Measurements from ENCODE around the gene GAB2.
"Not testable (repeated sequence)": the region's sequence is repeated elsewhere in the genome, so short reads cannot be mapped to it uniquely, and the experiment has no call there.

GAB2 gene

GRCh38 chr11:78189851-78190250 is 227.8 kb downstream of the GAB2 start:
- no peak overlapping the region for H3K4me3 ChIP-seq (ENCODE audit: low read depth, low read length)

GRCh38 chr11:78189174-78189724 is 228.4 kb downstream of the GAB2 start:
- peak overlapping the region; percentile 82 for H3K4me3 ChIP-seq (ENCODE audit: low read depth, low read length)

GRCh38 chr11:78188286-78189173 is 229.1 kb downstream of the GAB2 start, which contains the start of the genes KCTD21 and USP35:
Gene KCTD21 (minus strand): TSS chr11:78188626. CDS start chr11:78174554, 14,072 bp downstream.
Gene USP35 (plus strand): TSS chr11:78188919. CDS start chr11:78196246, 7,327 bp downstream.
- peak within 1 kb of the TSS; percentile 82 for H3K4me3 ChIP-seq (ENCODE audit: low read depth, low read length)

GRCh38 chr11:78187366-78188285 is 230.0 kb downstream of the GAB2 start:
- peak overlapping the region; percentile 82 for H3K4me3 ChIP-seq (ENCODE audit: low read depth, low read length)

- H3K4me3 ChIP-seq (ENCODE audit: low read depth, low read length): no peak overlapping the region
Observed at GRCh38 chr11:78181185-78181584, 236.4 kb downstream of the GAB2 start.

- H3K4me3 ChIP-seq (ENCODE audit: low read depth, low read length): no peak overlapping the region
Observed at GRCh38 chr11:78180751-78181150, 236.9 kb downstream of the GAB2 start.

GRCh38 chr11:78179459-78180071 is 238.1 kb downstream of the GAB2 start:
- H3K4me3 ChIP-seq (ENCODE audit: low read depth, low read length): no peak overlapping the region

- H3K4me3 ChIP-seq (ENCODE audit: low read depth, low read length): no peak overlapping the region
Observed at GRCh38 chr11:78177216-78177615, 240.4 kb downstream of the GAB2 start.

- no peak overlapping the region for H3K4me3 ChIP-seq (ENCODE audit: low read depth, low read length)
Observed at GRCh38 chr11:78176605-78177141, 240.9 kb downstream of the GAB2 start.

GRCh38 chr11:78175862-78176261 is 241.8 kb downstream of the GAB2 start:
- not testable (repeated sequence) for H3K4me3 ChIP-seq (ENCODE audit: low read depth, low read length)

GRCh38 chr11:78171951-78172350 is 245.7 kb downstream of the GAB2 start:
- H3K4me3 ChIP-seq (ENCODE audit: low read depth, low read length): no peak overlapping the region

GRCh38 chr11:78170874-78171549 is 246.6 kb downstream of the GAB2 start:
- no peak overlapping the region for H3K4me3 ChIP-seq (ENCODE audit: low read depth, low read length)

- H3K4me3 ChIP-seq (ENCODE audit: low read depth, low read length): no peak overlapping the region
Observed at GRCh38 chr11:78170413-78170812, 247.2 kb downstream of the GAB2 start.

GRCh38 chr11:78168539-78169477 is 248.8 kb downstream of the GAB2 start:
- no peak overlapping the region for H3K4me3 ChIP-seq (ENCODE audit: low read depth, low read length)

- no peak overlapping the region for H3K4me3 ChIP-seq (ENCODE audit: low read depth, low read length)
Observed at GRCh38 chr11:78166855-78167469, 250.7 kb downstream of the GAB2 start.

Data from iPS-11a (cell line).